GM21360 (cell line): ENCODE measurements around the gene LTBP1.

Source experiments
- ATAC-seq: cut with Tn5 transposase; IDR thresholded peaks from one replicate; pipeline ENCODE4 v1.9.1; 2021; ENCODE audit warnings: mild to moderate bottlenecking, moderate library complexity; ENCODE audit not compliant: unreplicated experiment

Gene LTBP1

DNA sequence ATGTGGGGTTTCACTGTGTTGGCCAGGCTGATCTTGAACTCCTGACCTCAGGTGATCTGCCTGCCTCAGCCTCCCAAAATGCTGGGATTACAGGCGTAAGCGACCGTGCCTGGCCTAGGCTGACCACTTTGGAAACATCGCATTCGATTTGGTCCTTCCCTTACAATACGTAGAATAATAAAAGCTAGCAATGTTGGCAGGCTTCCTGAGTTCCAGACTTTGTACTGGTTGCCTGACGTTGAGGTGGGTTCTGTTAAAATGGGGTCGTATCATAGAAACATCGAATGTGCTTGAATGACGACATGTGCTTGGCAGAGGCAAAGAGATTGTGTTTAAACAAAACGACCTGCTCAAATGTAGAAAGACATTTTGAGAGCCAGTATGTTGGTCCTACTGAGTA is 56.1 kb downstream of the LTBP1 start:
- no peak for ATAC-seq

- no peak for ATAC-seq
Observed at GRCh38 chr2:33005057-33005456, 58.3 kb downstream of the LTBP1 start.

GRCh38 chr2:33008716-33009115 is 62.0 kb downstream of the LTBP1 start:
- ATAC-seq = no peak

GRCh38 chr2:33009249-33009648 is 62.5 kb downstream of the LTBP1 start:
- ATAC-seq = no peak

DNA sequence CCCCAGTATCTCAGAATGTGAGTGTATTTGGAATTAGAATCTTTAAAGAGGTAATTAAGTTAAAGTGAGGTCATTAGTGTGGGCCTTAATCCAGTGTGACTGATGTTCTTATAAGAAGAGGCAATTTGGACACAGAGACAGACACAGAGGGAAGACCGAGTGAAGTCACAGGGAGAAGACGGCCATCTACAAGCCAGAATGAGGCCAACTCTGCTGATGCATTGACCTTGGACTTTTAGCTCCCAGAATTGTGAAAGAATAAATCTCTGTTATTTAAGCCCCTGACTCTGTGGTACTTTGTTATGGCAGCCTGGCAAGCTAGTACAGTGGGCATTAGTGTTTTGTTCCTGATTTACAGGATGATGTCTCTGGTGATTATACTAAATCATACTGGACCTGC is 64.6 kb downstream of the LTBP1 start:
- ATAC-seq = no peak

- ATAC-seq = no peak
Observed at GRCh38 chr2:33011941-33012340, 65.2 kb downstream of the LTBP1 start.

GRCh38 chr2:33013684-33014110 is 66.9 kb downstream of the LTBP1 start:
- no peak for ATAC-seq

DNA sequence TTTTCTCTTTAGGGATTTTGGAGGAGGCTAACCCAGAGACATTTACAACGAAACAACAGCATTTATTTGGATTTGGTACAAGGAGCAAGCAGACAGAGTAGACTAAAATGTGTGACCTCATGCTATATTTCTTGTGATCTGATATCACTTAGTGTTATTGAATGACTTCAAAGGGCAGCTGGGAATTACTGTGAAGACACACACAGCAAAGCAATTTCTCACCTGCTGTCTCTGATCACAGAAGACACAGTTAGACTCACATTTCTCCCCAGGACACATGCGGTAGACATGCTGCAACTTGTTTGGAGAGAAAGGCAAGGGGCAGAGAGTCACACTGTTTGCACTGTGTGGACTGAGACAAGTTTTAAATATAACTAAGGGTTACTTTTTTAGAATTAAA is 67.5 kb downstream of the LTBP1 start:
- no peak for ATAC-seq

DNA sequence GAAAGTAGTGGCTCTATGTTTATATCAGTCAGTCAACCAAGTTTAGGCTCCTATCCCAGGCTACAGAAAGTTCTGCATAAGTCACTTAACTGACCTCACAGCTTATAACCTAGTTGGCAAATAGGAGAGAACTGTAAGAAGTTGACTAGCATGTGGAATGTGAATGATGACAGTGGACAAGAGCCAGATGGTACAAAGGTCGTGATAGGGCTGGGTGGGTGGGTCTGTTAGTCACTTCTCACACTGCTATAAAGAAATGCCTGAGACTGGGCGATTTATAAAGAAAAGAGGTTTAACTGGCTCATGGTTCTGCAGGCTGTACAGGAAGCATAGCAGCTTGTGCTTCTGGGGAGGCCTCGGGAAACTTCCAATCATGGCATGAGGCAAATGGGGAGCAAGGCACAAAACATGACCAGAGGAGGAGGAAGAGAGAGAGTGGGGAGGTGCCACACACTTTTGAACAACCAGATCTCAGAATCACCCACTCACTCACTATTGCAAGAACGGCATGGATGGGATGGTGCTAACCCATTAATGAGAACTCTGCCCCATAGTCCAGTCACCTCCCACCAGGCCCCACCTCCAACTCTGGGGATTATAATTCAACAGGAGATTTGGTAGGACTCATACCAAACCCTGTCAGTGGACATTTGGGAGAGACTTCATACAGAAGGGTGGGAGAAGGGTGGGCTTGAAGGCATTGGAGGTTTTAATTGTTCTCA is 68.8 kb downstream of the LTBP1 start:
- ATAC-seq = no peak

- no peak for ATAC-seq
Observed at GRCh38 chr2:33018271-33018670, 71.5 kb downstream of the LTBP1 start.

GRCh38 chr2:33019796-33020195 is 73.0 kb downstream of the LTBP1 start:
- ATAC-seq = no peak

- no peak for ATAC-seq
Observed at GRCh38 chr2:33020883-33021282, 74.1 kb downstream of the LTBP1 start.

DNA sequence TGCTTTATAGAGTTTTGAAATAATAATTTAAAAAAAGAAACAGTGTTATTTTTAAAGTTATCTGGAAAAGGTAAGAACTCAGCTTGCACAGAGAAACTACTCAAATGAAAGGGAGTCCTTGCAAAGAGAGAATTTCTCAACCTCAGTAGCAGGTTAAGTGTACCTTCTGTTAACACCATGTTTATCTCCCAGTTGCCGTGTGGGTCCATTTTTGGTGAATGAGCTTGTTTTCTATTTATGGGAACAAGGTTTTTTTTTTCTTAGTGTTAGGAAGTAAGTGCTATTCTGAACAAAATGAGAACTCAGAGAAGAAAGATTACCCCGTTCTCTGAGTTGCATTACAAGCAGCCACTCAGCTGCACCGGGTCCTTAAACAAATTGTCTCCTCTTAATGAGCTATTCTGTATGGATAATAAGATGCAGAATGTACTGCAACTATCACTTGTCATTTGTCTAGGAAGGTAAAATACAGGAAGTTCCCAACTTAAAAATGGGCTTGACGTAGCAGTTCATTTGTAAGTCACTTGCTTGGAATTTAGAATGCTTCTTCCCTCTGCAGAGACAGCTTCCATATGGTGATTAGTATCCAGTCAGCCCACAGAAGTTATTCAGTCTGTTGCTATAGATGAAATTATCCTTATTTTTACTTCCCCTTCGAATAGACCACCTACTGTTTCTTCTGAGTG is 74.9 kb downstream of the LTBP1 start:
- ATAC-seq = no peak

GRCh38 chr2:33022395-33022985 is 75.7 kb downstream of the LTBP1 start:
- ATAC-seq = no peak

DNA sequence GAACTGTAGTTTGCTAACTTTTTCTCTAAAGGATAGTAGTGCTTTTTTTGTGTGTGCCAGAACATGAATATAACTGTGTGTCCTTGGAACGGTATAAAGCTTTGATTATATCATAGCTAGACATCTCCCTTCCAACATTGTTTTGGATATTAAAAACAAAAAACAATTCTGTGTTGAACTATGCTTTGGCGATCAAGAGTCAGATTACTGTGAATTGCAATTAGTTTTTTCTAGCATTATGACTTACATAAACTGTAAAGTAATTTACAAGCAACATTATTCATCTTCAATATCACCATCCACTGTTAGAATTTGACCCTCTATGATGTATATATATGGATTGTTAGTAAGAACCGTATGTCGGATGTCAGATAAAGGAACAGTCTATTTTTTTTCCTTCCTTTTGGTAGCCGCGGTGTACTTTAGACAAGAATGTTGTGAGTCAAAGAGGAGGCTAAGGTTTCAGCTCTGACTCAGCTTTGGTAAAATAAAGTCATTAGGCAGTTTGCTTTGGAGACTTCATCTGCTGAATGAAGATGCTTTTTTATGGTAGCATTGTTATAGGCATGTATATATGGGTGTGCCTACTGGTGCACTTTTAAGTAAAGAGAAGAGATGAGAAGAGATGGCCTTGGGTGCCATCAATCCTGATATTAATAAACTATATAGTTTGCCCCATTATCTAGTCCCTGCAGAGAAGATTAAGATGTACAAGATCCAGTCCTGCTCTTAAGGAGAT is 76.4 kb downstream of the LTBP1 start:
- ATAC-seq = no peak

GRCh38 chr2:33023728-33024500 is 77.2 kb downstream of the LTBP1 start:
- no peak for ATAC-seq

GRCh38 chr2:33024758-33025157 is 78.0 kb downstream of the LTBP1 start:
- no peak for ATAC-seq

- ATAC-seq = no peak
Observed at GRCh38 chr2:33029459-33029858, 82.7 kb downstream of the LTBP1 start.

DNA sequence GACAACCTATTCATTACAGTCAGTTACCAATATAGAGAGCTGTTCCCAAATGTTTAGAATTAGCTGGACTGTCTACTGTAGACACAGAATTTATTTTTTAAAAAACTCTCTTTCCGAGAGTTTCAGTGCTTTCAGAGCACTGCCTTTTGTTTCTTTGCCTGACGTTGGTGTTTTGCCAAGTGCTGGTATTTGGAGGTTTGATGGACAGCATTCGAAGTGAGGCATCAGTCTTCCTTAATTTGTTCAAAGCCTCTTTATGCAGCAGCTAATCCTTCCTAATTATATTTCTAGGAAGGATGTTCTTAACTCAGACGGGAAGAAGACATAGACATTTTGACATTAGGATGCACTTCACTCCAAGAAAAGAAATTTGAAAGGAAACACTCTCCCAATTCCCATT is 83.2 kb downstream of the LTBP1 start:
- ATAC-seq = no peak

GRCh38 chr2:33030326-33030725 is 83.6 kb downstream of the LTBP1 start:
- ATAC-seq = no peak

DNA sequence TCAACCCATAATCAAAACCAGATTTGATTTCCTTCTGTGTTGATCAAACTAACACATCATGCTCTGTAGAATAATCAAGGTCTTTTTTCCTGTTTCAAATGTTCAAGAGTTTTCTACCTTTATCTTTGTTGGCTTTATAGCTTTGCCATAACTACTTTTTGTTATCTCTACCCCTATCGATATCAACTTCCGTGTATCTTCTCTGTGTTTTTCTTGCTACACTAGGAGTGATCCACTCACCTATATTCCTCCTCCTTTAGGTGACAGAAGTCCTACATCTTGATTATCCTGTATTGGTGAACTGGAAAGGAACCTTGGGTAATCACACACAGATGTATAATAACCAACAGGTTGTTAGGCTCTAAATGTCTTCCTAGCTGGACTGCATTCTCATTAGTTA is 85.5 kb downstream of the LTBP1 start:
- ATAC-seq = no peak
